Natural killer cell (primary cell): Measurements from ENCODE around the gene ITCH. TPM values are rescaled to one million over a fixed set of nuclear protein-coding genes. Genes with fewer than 3 reads are reported as not detected.
"Not testable (repeated sequence)": the region's sequence is repeated elsewhere in the genome, so short reads cannot be mapped to it uniquely, and the experiment has no call there.

Experiments
- ATAC-seq, 3 donors: fragments of 150-1000 bp in 2 of 3; fragments of 200-7000 bp in 1 of 3; cut with Tn5 transposase; 1 replicate in 1 of 3; 2 replicates in 2 of 3; pipeline ENCODE4 v1.10.0; 2021; ENCODE audit warnings: mild to moderate bottlenecking in 2 of 3, moderate library complexity in 2 of 3
- DNase-seq, 2 donors: peaks; one replicate each; pipeline versions ENCODE4 v3.0.0 to v3.0.0-alpha.2; 2013 to 2021; ENCODE audit warnings: mixed read lengths in 1 of 2
- H3K27ac ChIP-seq: one replicate; pipeline ENCODE4 v1.5.1; 2013; ENCODE audit warnings: mild to moderate bottlenecking, low read length
- H3K27me3 ChIP-seq: one replicate; pipeline ENCODE4 v1.6.1; 2013; ENCODE audit warnings: low read length; ENCODE audit not compliant: control insufficient read depth, insufficient read depth
- H3K36me3 ChIP-seq: one replicate; pipeline ENCODE4 v1.6.1; 2013; ENCODE audit warnings: low read length; ENCODE audit not compliant: control insufficient read depth, insufficient read depth
- H3K4me1 ChIP-seq: one replicate; pipeline ENCODE4 v1.6.1; 2013; ENCODE audit warnings: low read length; ENCODE audit not compliant: control insufficient read depth, insufficient read depth
- H3K4me3 ChIP-seq: one replicate; pipeline ENCODE4 v1.5.1; 2013; ENCODE audit warnings: low read length
- H3K9me3 ChIP-seq: one replicate; pipeline ENCODE4 v1.6.1; 2013; ENCODE audit warnings: low read length; ENCODE audit not compliant: control insufficient read depth, insufficient read depth
- H3K27ac Mint-ChIP-seq, 2 donors: one replicate each; pipeline ENCODE4 v1.8.0; 2022; ENCODE audit warnings: mild to moderate bottlenecking in 2 of 2, mixed read lengths in 2 of 2, moderate library complexity in 1 of 2
- H3K27me3 Mint-ChIP-seq, 2 donors: one replicate each; pipeline ENCODE4 v1.8.0; 2022; ENCODE audit warnings: low read depth in 2 of 2, mixed read lengths in 2 of 2
- H3K36me3 Mint-ChIP-seq: one replicate; pipeline ENCODE4 v1.8.0; 2022; ENCODE audit warnings: mixed read lengths
- H3K4me1 Mint-ChIP-seq, 2 donors: one replicate each; pipeline ENCODE4 v1.8.0; 2022; ENCODE audit warnings: mixed read lengths in 2 of 2
- H3K4me3 Mint-ChIP-seq: one replicate; pipeline ENCODE4 v1.8.0; 2022; ENCODE audit warnings: mild to moderate bottlenecking, moderate library complexity, mixed read lengths
- H3K9me3 Mint-ChIP-seq, 2 donors: one replicate each; pipeline ENCODE4 v1.8.0; 2022; ENCODE audit warnings: mixed read lengths in 2 of 2
- CTCF ChIP-seq: fragments of 200-600 bp; IDR thresholded peaks from one replicate; pipeline ENCODE4 v1.8.0; 2022; ENCODE audit warnings: antibody characterized with exemption
- WGBS: methylation state at CpG from one replicate; pipeline ENCODE4 v1.1.7; 2013; ENCODE audit warnings: missing lambda C conversion rate; ENCODE audit not compliant: insufficient coverage; 5-methylcytosine and 5-hydroxymethylcytosine counted together
- intact Hi-C: fragments of 100-400 bp; cut with micrococcal nuclease; formaldehyde crosslinking; loops from one replicate; pipeline ENCODE4 v1.14.2; 2022
- total RNA-seq, 4 donors: library from RNA; stranded (reverse); fragments of 120-200 nt in 1 of 4; gene quantifications; one replicate each; pipeline versions ENCODE4 v1.2.3 to v1.2.4, GENCODE V29; 2013 to 2022

The ITCH gene
- total RNA-seq, 3 donors from 2014 or later (not counting 1 experiment from before 2014, with no cell fraction given): 157 to 182 (median 163) TPM

DNA sequence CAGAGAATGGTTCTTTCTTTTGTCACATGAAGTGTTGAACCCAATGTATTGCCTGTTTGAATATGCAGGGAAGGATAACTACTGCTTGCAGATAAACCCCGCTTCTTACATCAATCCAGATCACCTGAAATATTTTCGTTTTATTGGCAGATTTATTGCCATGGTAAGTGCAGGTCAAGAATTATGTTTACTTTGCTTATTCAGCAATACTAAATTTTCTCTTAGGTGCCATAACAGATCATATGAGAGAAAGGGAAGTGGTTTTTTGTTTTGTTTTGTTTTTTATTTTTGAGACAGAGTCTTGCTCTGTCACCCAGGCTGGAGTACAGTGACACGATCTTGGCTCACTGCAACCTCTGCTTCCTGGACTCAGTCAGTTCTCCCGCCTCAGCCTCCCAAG lies 116.6 kb downstream of the ITCH start:
- no peak overlapping the region for H3K4me3 ChIP-seq
- DNase-seq (no peak), ATAC-seq (peak in 1 of 3 donors; percentile 24)
- H3K4me1 ChIP-seq: no peaks in the 10 kb centered on the region
- no peak overlapping the region for H3K27ac ChIP-seq
- Mint-ChIP-seq H3K27ac (peak overlapping the region; percentile 26 to 47), H3K36me3 (peaks cover 21% of the 10 kb centered on the region), H3K9me3 (no peaks in the 10 kb centered on the region), H3K4me1 (peaks cover 17 to 18% of the 10 kb centered on the region in 2 donors), H3K27me3 (no peaks in the 10 kb centered on the region), H3K4me3 (no peak overlapping the region)
- peaks cover 70% of the 10 kb centered on the region for H3K36me3 ChIP-seq
- intact Hi-C loops: no loop called here
- H3K27me3 ChIP-seq: no peaks in the 10 kb centered on the region
- H3K9me3 ChIP-seq: no peaks in the 10 kb centered on the region
- WGBS: 79% methylated on average over 3 of the region's 4 CpGs
- no peak for TF ChIP-seq CTCF

DNA sequence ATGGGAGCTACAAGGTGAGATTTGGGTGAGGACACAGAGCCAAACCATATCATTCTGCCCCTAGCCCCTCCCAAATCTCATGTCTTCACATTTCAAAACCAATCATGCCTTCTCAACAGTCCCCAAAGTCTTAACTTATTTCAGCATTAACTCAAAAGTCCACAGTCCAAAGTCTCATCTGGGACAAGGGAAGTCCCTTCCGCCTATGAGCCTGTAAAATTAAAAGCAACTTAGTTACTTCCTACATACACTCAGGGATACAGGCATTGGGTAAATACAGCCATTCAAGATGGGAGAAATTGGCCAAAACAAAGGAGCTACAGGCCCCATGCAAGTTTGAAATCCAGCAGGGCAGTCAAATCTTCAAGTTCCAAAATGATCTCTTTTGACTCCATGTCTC lies 119.1 kb downstream of the ITCH start:
- WGBS: 27% methylated on average over 1 of the region's 1 CpG
- DNase-seq, H3K4me3 ChIP-seq, H3K4me3 Mint-ChIP-seq, H3K27ac ChIP-seq, intact Hi-C loops, H3K27me3 ChIP-seq, ATAC-seq, H3K9me3 ChIP-seq, H3K27me3 Mint-ChIP-seq, H3K9me3 Mint-ChIP-seq, H3K4me1 ChIP-seq: not testable (repeated sequence)
- H3K4me1 Mint-ChIP-seq: peaks cover 6 to 23% of the 10 kb centered on the region in 2 donors
- peaks cover 23% of the 10 kb centered on the region for H3K36me3 Mint-ChIP-seq
- peaks cover 75% of the 10 kb centered on the region for H3K36me3 ChIP-seq
- peak overlapping the region; percentile 13 to 59 for H3K27ac Mint-ChIP-seq

DNA sequence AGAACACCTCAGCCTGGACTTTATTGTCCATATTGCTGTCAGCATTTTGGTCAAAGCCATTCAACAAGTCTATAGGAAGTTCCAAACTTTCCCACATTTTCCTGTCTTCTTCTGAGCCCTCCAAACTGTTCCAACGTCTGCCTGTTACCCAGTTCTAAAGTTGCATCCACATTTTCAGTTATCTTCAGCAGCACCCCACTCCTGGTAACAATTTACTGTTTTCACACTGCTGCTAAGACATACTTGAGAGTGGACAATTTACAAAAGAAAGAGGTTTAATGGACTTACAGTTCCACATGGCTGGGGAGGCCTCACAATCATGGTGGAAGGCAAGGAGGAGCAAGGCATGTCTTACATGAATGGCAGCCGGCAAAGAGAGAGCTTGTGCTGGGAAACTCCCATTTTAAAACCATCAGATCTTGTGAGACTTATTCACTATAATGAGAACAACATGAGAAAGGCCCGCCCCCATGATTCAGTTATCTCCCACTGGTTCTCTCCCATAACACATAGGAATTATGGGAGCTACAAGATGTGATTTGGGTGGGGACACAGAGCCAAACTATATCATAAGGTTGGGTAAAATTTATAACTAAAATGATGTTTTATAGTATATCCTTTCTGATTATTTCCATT lies 120.6 kb downstream of the ITCH start:
- H3K4me1 Mint-ChIP-seq: peaks cover 6 to 27% of the 10 kb centered on the region in 2 donors
- peaks cover 29% of the 10 kb centered on the region for H3K36me3 Mint-ChIP-seq
- H3K4me3 ChIP-seq, H3K9me3 ChIP-seq, ATAC-seq, H3K27me3 Mint-ChIP-seq, DNase-seq, H3K4me3 Mint-ChIP-seq, H3K27me3 ChIP-seq, intact Hi-C loops, H3K4me1 ChIP-seq, H3K27ac ChIP-seq, H3K9me3 Mint-ChIP-seq: not testable (repeated sequence)
- H3K27ac Mint-ChIP-seq: peak overlapping the region; percentile 77 to 79
- 95% methylated on average over 2 of the region's 3 CpGs for WGBS
- peaks cover 77% of the 10 kb centered on the region for H3K36me3 ChIP-seq

DNA sequence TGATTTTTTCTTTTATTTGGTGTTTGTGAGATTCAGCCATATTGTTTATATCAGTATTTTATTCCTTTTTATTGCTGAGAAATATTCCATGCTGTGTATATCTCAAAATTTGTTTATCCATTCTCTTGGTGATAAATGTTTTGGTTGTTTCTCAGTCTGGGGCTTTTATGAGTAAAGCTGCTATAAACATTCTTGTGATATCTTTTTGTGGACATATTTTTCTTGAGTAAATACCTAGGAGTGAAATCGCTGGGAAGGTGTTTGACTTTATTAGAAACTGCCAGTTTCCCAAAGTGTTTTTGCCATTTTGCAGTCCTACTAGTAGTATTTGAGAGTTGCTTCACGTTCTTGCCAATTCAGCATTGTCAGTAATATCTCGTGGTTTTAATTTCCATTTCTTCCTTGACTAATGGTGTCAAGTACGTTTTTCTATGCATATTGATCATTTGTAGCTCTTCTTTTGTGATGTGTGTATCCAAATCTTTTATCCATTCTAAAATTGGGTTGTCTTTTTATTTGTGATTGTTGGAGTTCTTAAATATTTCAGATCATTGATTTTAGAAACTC lies 122.1 kb downstream of the ITCH start:
- DNase-seq: no peak

More for the DNA sequence above, 122.1 kb downstream of the ITCH start:
- peaks cover 75% of the 10 kb centered on the region for H3K36me3 ChIP-seq
- peaks cover 29% of the 10 kb centered on the region for H3K36me3 Mint-ChIP-seq
- no peaks in the 10 kb centered on the region for H3K27me3 ChIP-seq
- no peak for TF ChIP-seq CTCF
- H3K4me3 Mint-ChIP-seq: no peak overlapping the region
- no peaks in the 10 kb centered on the region for H3K4me1 ChIP-seq
- no peaks in the 10 kb centered on the region for H3K27me3 Mint-ChIP-seq
- H3K9me3 Mint-ChIP-seq: no peaks in the 10 kb centered on the region
- H3K27ac ChIP-seq: no peak overlapping the region
- 90% methylated on average over 4 of the region's 4 CpGs for WGBS
- intact Hi-C loops: no loop called here
- H3K4me3 ChIP-seq: no peak overlapping the region
- H3K27ac Mint-ChIP-seq: peak overlapping the region; percentile 9 to 77
- no peaks in the 10 kb centered on the region for H3K9me3 ChIP-seq
- H3K4me1 Mint-ChIP-seq: peaks cover 6 to 27% of the 10 kb centered on the region in 2 donors
- ATAC-seq: no peak
